IMR-90 (cell line): ENCODE data around the gene UNC13B.

Experiments used
- CEBPB ChIP-seq: IDR thresholded peaks from 2 replicates; pipeline ENCODE4 v1.6.1; 2012; ENCODE audit warnings: low read depth, low read length, improper control_type of control experiment
- MAFK ChIP-seq: IDR thresholded peaks from 2 replicates; pipeline ENCODE4 v1.6.1; 2012; ENCODE audit warnings: low read depth, low read length, improper control_type of control experiment
- MXI1 ChIP-seq: IDR thresholded peaks from 2 replicates; pipeline ENCODE4 v1.6.1; 2012; ENCODE audit warnings: low read depth, mild to moderate bottlenecking, low read length, moderate library complexity, borderline replicate concordance
- NFE2L2 ChIP-seq: fragments of 150-350 bp; IDR thresholded peaks from 2 replicates; pipeline ENCODE4 v1.6.1; 2016; ENCODE audit warnings: low read depth, mild to moderate bottlenecking, low read length
- POLR2A ChIP-seq: IDR thresholded peaks from 2 replicates; pipeline ENCODE4 v1.6.1; 2012; ENCODE audit warnings: mild to moderate bottlenecking, low read depth, low read length
- RCOR1 ChIP-seq: IDR thresholded peaks from 2 replicates; pipeline ENCODE4 v1.6.1; 2012; ENCODE audit warnings: mild to moderate bottlenecking, low read length, improper control_type of control experiment; ENCODE audit not compliant: insufficient replicate concordance
- TF ChIP-seq, protein P1 (sequence below): conservative IDR thresholded peaks from 2 replicates; pipeline ENCODE4 v1.5.1; 2012; ENCODE audit warnings: mild to moderate bottlenecking, low read depth, low read length, improper control_type of control experiment

GRCh38 chr9:35374910-35375309 lies 213.1 kb downstream of the UNC13B start:
- no peak for TF ChIP-seq POLR2A
- TF ChIP-seq, protein P1, sequence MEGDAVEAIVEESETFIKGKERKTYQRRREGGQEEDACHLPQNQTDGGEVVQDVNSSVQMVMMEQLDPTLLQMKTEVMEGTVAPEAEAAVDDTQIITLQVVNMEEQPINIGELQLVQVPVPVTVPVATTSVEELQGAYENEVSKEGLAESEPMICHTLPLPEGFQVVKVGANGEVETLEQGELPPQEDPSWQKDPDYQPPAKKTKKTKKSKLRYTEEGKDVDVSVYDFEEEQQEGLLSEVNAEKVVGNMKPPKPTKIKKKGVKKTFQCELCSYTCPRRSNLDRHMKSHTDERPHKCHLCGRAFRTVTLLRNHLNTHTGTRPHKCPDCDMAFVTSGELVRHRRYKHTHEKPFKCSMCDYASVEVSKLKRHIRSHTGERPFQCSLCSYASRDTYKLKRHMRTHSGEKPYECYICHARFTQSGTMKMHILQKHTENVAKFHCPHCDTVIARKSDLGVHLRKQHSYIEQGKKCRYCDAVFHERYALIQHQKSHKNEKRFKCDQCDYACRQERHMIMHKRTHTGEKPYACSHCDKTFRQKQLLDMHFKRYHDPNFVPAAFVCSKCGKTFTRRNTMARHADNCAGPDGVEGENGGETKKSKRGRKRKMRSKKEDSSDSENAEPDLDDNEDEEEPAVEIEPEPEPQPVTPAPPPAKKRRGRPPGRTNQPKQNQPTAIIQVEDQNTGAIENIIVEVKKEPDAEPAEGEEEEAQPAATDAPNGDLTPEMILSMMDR = no peak
- no peak for TF ChIP-seq CEBPB
- no peak for TF ChIP-seq MXI1
- TF ChIP-seq MAFK = no peak
- TF ChIP-seq NFE2L2 = no peak
- TF ChIP-seq RCOR1 = no peak
